Measurements from ENCODE around the gene RAP1A. TPM values are rescaled to one million over a fixed set of nuclear protein-coding genes. Genes with fewer than 3 reads are reported as not detected.
A peak's percentile ranks its signal among the peaks of the same experiment; 100 is the strongest.

Gene RAP1A
- total RNA-seq, 2 experiments from 2014 or later, result 219 to 221 TPM

DNA sequence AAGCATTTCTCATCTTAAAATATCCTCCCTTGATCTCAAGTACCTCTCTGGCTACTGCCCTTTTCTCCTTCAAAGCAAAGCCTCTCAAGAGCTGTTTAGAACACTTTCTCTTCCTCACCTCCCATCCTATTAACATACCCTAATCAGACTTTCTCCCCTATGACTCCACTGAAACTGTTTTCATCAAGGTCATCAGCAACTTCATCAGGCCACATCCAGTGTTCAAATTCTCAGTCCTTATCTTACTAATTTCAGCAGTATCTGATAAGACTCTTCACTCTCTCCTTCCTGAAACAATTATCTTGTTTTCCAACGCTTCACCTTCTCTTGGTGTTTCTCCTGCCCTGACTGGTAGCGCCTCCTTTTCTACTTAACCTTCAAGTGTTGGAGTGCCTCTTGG lies 1.5 kb upstream of the RAP1A start:
- no peaks in the 10 kb centered on the region for H3K9me3 Mint-ChIP-seq
- POLR2A ChIA-PET, result interaction anchor here (12.0 to 12.5 kb wide), 2 partner anchors 12 to 29 kb away, joined by 501 to 641 read pairs; no protein-coding TSS in a partner anchor

GRCh38 chr1:111618961-111619634 lies 491 bp upstream of the RAP1A start:
- H3K4me3 Mint-ChIP-seq, result peak overlapping the region; percentile 84
- CTCF ChIA-PET, result interaction anchor here (1.0 to 8.4 kb wide), 6 partner anchors 9 to 111 kb away, joined by 3 to 85 read pairs (median 12); no protein-coding TSS in a partner anchor
- peaks cover 47% of the 10 kb centered on the region for H3K36me3 Mint-ChIP-seq (ENCODE audit: low read depth)
- H3K4me1 Mint-ChIP-seq, result peaks cover 70% of the 10 kb centered on the region
- peak overlapping the region; percentile 84 for H3K27ac Mint-ChIP-seq
- no peaks in the 10 kb centered on the region for H3K27me3 Mint-ChIP-seq
- POLR2A ChIA-PET, result interaction anchor here (0.6 to 12.5 kb wide), 14 partner anchors 10 to 250 kb away, joined by 3 to 641 read pairs (median 8); partner anchors contain the start of gene WDR77
- H3K9me3 Mint-ChIP-seq, result no peaks in the 10 kb centered on the region
- DNase-seq, result no peak

More for the DNA sequence above, 1.5 kb upstream of the RAP1A start:
- Mint-ChIP-seq H3K4me1 (peaks cover 62% of the 10 kb centered on the region), H3K27me3 (no peaks in the 10 kb centered on the region), H3K36me3 (ENCODE audit: low read depth) (peaks cover 40% of the 10 kb centered on the region), H3K4me3 (peak overlapping the region; percentile 51), H3K27ac (peak overlapping the region; percentile 77)
- DNase-seq, result no peak
- CTCF ChIA-PET, result interaction anchor here (1.0 to 7.8 kb wide), 2 partner anchors 10 to 14 kb away, joined by 3 to 40 read pairs; no protein-coding TSS in a partner anchor

- peaks cover 71% of the 10 kb centered on the region for H3K4me1 Mint-ChIP-seq
- POLR2A ChIA-PET, result interaction anchor here (0.7 to 12.5 kb wide), 17 partner anchors 8 to 745 kb away, joined by 3 to 641 read pairs (median 7); partner anchors contain the start of gene WDR77
- CTCF ChIA-PET, result interaction anchor here (1.0 to 8.4 kb wide), 6 partner anchors 16 to 149 kb away, joined by 3 to 85 read pairs (median 12); no protein-coding TSS in a partner anchor
- H3K9me3 Mint-ChIP-seq, result no peaks in the 10 kb centered on the region
- peak overlapping the region; percentile 93 for H3K4me3 Mint-ChIP-seq
- H3K27me3 Mint-ChIP-seq, result no peaks in the 10 kb centered on the region
- H3K36me3 Mint-ChIP-seq (ENCODE audit: low read depth), result peaks cover 47% of the 10 kb centered on the region
- peak overlapping the region; percentile 86 for H3K27ac Mint-ChIP-seq
- DNase-seq, result no peak
These were observed 917 bp downstream of the RAP1A start for GRCh38 chr1:111620441-111620971.

- ChIA-PET POLR2A (interaction anchor here (1.1 to 12.5 kb wide), 13 partner anchors 10 to 745 kb away, joined by 3 to 641 read pairs (median 7); partner anchors contain the start of gene WDR77), CTCF (interaction anchor here (1.4 to 8.4 kb wide), 5 partner anchors 16 to 113 kb away, joined by 3 to 85 read pairs (median 14); no protein-coding TSS in a partner anchor)
- Mint-ChIP-seq H3K36me3 (ENCODE audit: low read depth) (peaks cover 51% of the 10 kb centered on the region), H3K4me1 (peaks cover 73% of the 10 kb centered on the region), H3K4me3 (peak overlapping the region; percentile 93), H3K9me3 (no peaks in the 10 kb centered on the region), H3K27me3 (no peaks in the 10 kb centered on the region), H3K27ac (peak overlapping the region; percentile 86)
- DNase-seq, result no peak
These were observed 1.5 kb downstream of the RAP1A start for GRCh38 chr1:111621050-111621449.

GRCh38 chr1:111622166-111622565 lies 2.6 kb downstream of the RAP1A start:
- POLR2A ChIA-PET, result interaction anchor here (0.8 to 12.5 kb wide), 11 partner anchors 16 to 747 kb away, joined by 3 to 641 read pairs (median 7); partner anchors contain the start of gene WDR77
- no peak for DNase-seq
- H3K27me3 Mint-ChIP-seq, result no peaks in the 10 kb centered on the region
- H3K36me3 Mint-ChIP-seq (ENCODE audit: low read depth), result peaks cover 45% of the 10 kb centered on the region
- peaks cover 71% of the 10 kb centered on the region for H3K4me1 Mint-ChIP-seq
- peak overlapping the region; percentile 49 for H3K27ac Mint-ChIP-seq
- H3K4me3 Mint-ChIP-seq, result peak overlapping the region; percentile 93
- no peaks in the 10 kb centered on the region for H3K9me3 Mint-ChIP-seq
- CTCF ChIA-PET, result interaction anchor here (1.4 to 8.4 kb wide), 5 partner anchors 18 to 114 kb away, joined by 3 to 85 read pairs (median 3); no protein-coding TSS in a partner anchor

GRCh38 chr1:111624382-111624781 lies 4.8 kb downstream of the RAP1A start:
- Mint-ChIP-seq H3K27ac (peak overlapping the region; percentile 49), H3K4me1 (peaks cover 72% of the 10 kb centered on the region), H3K4me3 (peak overlapping the region; percentile 30), H3K27me3 (no peaks in the 10 kb centered on the region), H3K9me3 (no peaks in the 10 kb centered on the region), H3K36me3 (ENCODE audit: low read depth) (peaks cover 52% of the 10 kb centered on the region)
- CTCF ChIA-PET, result interaction anchor here (0.7 to 8.4 kb wide), 6 partner anchors 20 to 155 kb away, joined by 3 to 85 read pairs (median 3); no protein-coding TSS in a partner anchor
- DNase-seq, result no peak
- POLR2A ChIA-PET, result interaction anchor here (0.7 to 12.5 kb wide), 11 partner anchors 9 to 149 kb away, joined by 3 to 641 read pairs (median 4); partner anchors contain the start of genes ADORA3 and TMIGD3

DNA sequence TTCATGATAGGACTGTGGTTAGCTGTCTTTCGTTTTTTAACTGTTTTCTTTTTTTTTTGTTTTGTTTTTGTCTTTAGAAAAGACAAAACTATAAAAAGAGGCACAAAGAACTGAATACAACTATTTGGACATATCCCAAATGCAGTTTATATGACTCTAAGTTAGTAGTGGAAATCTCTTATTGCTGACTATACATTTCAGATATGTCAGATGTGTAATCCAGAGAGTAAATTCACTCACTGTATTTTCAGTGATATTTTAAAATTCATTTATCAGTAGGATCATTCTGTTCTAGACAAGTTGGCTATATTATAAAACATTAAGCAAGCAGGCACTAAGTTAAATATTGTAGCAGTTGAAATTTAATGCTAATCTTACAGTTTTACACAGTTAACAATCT lies 5.7 kb downstream of the RAP1A start:
- ChIA-PET CTCF (interaction anchor here (0.8 to 8.4 kb wide), 3 partner anchors 9 to 122 kb away, joined by 3 to 85 read pairs (median 4); no protein-coding TSS in a partner anchor), POLR2A (interaction anchor here (4.4 to 12.5 kb wide), 4 partner anchors 9 to 118 kb away, joined by 21 to 641 read pairs (median 321); no protein-coding TSS in a partner anchor)
- Mint-ChIP-seq H3K4me3 (peak overlapping the region; percentile 44), H3K9me3 (no peaks in the 10 kb centered on the region), H3K36me3 (ENCODE audit: low read depth) (peaks cover 55% of the 10 kb centered on the region), H3K27me3 (no peaks in the 10 kb centered on the region), H3K27ac (peak overlapping the region; percentile 61), H3K4me1 (peaks cover 77% of the 10 kb centered on the region)
- DNase-seq, result no peak

GRCh38 chr1:111628153-111628552 lies 8.6 kb downstream of the RAP1A start:
- POLR2A ChIA-PET, result interaction anchor here (0.7 to 4.4 kb wide), 10 partner anchors 8 to 127 kb away, joined by 3 to 21 read pairs (median 4); partner anchors contain the start of gene RAP1A
- CTCF ChIA-PET, result interaction anchor here (0.7 to 2.2 kb wide), 6 partner anchors 10 to 127 kb away, joined by 3 to 16 read pairs (median 4); no protein-coding TSS in a partner anchor
- peaks cover 46% of the 10 kb centered on the region for H3K36me3 Mint-ChIP-seq (ENCODE audit: low read depth)
- H3K4me3 Mint-ChIP-seq, result peak overlapping the region; percentile 42
- H3K27ac Mint-ChIP-seq, result peak overlapping the region; percentile 70
- no peaks in the 10 kb centered on the region for H3K9me3 Mint-ChIP-seq
- H3K27me3 Mint-ChIP-seq, result no peaks in the 10 kb centered on the region
- no peak for DNase-seq
- peaks cover 82% of the 10 kb centered on the region for H3K4me1 Mint-ChIP-seq

DNA sequence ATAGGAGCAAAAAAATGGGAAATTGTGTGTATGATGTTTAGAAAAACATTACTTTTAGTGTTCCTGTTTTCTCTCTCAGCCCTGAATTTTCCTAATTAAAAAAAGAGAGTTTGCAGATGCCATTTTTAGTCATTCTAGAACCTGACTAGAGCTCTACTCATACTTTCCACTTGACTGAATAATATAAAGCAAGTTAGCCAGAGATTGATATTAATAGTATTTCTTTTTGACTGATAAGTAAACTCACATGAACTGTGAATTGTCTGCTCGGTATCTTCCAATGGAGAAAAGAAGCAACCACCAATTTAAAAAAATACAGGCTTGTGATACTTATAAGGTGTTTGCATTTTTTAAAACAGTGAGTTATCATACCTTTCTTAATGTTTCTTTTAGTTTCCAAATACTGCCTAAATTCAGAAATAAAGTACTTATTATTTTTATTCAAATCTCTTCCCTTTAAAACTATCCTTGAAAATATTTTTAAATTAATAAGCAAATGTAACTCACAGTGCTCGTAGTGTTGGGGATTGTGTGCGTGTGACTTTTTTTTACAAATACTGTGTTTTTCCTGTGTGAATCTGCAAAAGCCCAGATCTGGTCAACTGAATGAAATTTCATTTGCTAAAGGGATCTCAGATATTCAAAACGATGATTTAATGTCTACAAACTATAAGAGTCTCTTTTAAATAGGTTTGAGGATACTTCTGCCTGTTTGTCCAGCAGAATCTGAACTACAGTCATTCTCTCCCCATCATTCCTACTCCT lies 9.8 kb downstream of the RAP1A start:
- Mint-ChIP-seq H3K27ac (peak overlapping the region; percentile 52), H3K4me1 (peaks cover 81% of the 10 kb centered on the region), H3K27me3 (no peaks in the 10 kb centered on the region), H3K36me3 (ENCODE audit: low read depth) (peaks cover 41% of the 10 kb centered on the region), H3K9me3 (no peaks in the 10 kb centered on the region), H3K4me3 (peak overlapping the region; percentile 21)
- ChIA-PET CTCF (interaction anchor here (1.1 to 2.2 kb wide), 3 partner anchors 29 to 121 kb away, joined by 4 to 16 read pairs (median 8); no protein-coding TSS in a partner anchor), POLR2A (interaction anchor here (0.7 to 4.4 kb wide), 10 partner anchors 10 to 122 kb away, joined by 3 to 35 read pairs (median 8); partner anchors contain the start of gene RAP1A)
- no peak for DNase-seq

- H3K27me3 Mint-ChIP-seq, result no peaks in the 10 kb centered on the region
- no peak for DNase-seq
- ChIA-PET POLR2A (interaction anchor here (1.0 to 3.3 kb wide), 6 partner anchors 10 to 122 kb away, joined by 4 to 35 read pairs (median 8); partner anchors contain the start of gene RAP1A), CTCF (interaction anchor here (0.6 to 1.7 kb wide), 2 partner anchors 77 to 123 kb away, joined by 3 to 8 read pairs; no protein-coding TSS in a partner anchor)
- H3K4me3 Mint-ChIP-seq, result no peak overlapping the region
- H3K4me1 Mint-ChIP-seq, result peaks cover 80% of the 10 kb centered on the region
- H3K27ac Mint-ChIP-seq, result no peak overlapping the region
- H3K9me3 Mint-ChIP-seq, result no peaks in the 10 kb centered on the region
- H3K36me3 Mint-ChIP-seq (ENCODE audit: low read depth), result peaks cover 40% of the 10 kb centered on the region
These were observed 11.0 kb downstream of the RAP1A start for GRCh38 chr1:111630567-111630966.

DNA sequence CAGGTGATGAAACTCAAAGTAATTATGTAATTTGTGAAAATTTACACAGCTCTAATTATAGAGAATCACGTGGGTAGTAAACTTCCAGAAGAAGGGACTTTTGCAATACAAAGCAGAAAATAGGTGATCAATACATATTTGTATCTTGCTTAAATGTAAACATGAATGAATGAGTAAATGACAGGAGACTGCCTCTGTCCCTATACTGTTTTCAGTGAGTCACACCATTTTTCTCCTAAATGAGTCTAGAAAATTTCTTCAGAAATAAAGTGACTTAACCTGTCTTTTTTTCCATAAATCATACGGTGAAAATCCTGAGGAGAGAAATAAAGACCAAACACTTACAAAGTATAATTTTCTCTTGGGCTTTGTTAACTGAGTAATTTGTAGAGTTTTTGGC lies 11.9 kb downstream of the RAP1A start:
- DNase-seq, result no peak
- Mint-ChIP-seq H3K27ac (no peak overlapping the region), H3K36me3 (ENCODE audit: low read depth) (peaks cover 44% of the 10 kb centered on the region), H3K4me3 (no peak overlapping the region), H3K4me1 (peaks cover 79% of the 10 kb centered on the region), H3K27me3 (no peaks in the 10 kb centered on the region), H3K9me3 (no peaks in the 10 kb centered on the region)
- ChIA-PET CTCF (interaction anchor here (1.7 kb wide), 1 partner anchor 124 kb away, joined by 8 read pairs; no protein-coding TSS in a partner anchor), POLR2A (interaction anchor here (1.0 to 3.3 kb wide), 4 partner anchors 11 to 123 kb away, joined by 4 to 35 read pairs (median 8); partner anchors contain the start of gene RAP1A)

All from activated CD4-positive, alpha-beta memory T cell treated with anti-CD3 and anti-CD28 coated beads, Interleukin-2, amount 10 ng/mL, durations not matched to agents 7 days and 5 days (primary cell).